ENCODE data around the gene DLG2. TPM values are rescaled to one million over a fixed set of nuclear protein-coding genes. Genes with fewer than 3 reads are reported as not detected.
"Not testable (repeated sequence)": the region's sequence is repeated elsewhere in the genome, so short reads cannot be mapped to it uniquely, and the experiment has no call there.

DLG2 gene
- polyA plus RNA-seq, 1 donor, result 9.6 TPM

DNA sequence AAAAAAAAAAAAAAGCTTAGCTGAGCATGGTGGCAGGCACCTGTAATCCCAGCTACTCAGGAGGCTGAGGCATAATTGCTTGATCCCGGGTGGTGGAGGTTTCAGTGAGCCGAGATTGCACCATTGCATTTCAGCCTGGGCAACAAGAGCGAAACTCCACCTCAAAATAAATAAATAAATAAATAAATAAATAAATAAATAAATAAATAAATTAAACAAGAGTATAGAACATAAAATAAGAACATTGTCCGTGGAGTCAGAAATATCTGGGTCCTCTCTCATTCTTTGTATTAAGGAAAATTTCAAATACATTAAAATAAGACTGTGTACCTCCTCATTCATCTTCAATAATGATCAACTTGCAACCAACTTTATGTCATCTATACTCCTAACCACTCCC is 843.0 kb downstream of the DLG2 start:
- DNase-seq (ENCODE audit: low read depth), result not testable (repeated sequence)

DNA sequence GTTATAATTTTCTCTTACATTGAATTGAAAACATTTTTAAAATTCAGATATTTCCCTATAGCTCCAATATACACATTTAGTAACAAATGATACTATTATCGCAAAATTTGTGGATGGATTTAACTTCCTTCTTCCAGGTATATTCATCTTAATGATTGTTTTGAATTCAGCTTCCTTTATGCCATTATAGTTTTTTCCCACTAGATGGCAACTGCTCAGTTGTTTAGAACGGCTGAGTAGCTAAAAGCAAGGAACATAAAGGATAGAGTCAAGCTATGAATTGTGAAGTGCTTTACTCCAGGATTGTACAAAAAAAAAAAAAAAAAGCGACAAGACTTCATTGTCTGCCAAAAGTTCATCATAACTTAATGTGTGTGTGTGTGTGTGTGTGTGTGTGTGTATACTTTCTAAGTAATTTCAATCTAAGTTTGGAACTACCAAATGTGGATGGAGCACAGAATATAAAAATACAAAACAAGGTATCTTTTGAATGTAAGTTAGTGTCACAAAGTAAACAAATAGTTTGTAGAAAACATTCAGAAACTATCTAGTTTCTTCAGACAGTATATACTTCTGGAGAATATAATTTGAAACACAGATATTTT is 846.4 kb downstream of the DLG2 start:
- peak; percentile 11 for DNase-seq (ENCODE audit: low read depth)

DNA sequence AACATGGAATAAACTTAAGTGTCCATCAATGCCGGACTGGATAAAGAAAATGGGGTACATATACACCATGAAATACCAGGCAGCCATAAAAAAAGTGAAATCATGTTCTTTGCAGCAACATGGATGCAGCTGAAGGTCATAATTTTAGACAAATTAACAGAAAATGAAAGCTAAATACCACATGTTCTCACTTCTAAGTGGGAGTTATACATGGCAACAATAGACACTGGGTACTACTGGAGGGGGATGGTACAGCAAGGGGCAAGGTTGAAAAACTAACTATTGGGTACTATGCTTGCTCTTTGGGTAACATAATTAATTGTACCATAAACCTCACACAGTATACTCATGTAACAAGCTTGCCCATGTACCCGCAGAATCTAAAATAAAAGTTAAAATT is 851.6 kb downstream of the DLG2 start:
- DNase-seq (ENCODE audit: low read depth), result no peak

DNA sequence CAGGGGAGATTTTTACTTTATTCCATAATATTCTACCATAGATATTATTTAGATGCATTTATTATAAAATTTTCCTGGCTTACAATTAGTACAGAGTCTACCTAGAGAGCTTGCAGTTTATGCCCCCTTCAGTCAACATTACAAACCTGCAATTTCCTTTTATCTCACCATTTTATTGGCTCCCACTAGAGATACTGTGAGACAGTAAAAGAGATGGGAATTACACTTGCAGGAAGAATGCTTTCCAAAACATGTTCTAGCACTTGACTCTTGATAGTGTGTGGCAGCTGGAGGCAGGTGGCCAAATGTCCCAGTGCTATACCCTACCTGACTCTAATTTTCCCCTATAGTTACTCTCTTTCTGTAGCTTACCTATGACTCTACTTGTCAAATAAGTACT is 863.2 kb downstream of the DLG2 start:
- DNase-seq (ENCODE audit: low read depth), result no peak

DNA sequence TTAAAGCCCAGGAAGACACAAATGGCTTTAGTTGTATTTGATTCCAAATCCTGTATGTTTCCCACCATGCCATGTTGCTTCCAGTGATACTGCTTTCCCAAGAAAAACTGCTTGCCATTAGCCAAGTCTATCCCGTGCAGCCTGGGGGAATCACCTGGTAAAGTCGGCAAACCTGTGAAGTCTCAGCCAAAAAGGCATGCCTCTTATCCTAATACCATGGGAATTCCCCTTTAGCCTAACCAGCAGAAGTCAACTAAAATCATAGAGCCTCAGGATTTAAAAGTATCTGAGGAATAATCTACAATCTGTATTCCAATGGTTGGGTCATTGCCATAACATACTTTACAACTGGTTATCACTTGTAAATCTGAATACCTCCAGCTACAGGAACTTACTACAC is 869.4 kb downstream of the DLG2 start:
- no peak for DNase-seq (ENCODE audit: low read depth)

DNA sequence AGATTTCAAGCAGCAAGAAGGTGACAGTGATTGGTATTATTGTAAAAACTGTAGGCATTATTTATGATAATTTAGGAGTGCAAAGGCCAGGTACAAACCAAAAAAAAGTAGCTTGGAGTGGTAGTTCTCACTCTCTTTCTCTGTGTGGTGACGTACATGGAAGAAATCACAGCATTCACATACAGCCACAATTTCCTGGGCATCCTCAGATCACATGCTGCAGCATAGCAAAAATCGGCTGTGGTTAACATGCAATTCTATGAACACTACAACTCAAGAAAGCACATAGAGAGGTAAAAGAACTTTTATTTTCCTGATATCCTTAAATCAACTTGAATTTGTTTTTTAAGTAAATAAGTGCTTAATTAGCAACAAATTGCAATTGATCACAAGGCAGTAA is 875.8 kb downstream of the DLG2 start:
- DNase-seq (ENCODE audit: low read depth), result no peak

DNA sequence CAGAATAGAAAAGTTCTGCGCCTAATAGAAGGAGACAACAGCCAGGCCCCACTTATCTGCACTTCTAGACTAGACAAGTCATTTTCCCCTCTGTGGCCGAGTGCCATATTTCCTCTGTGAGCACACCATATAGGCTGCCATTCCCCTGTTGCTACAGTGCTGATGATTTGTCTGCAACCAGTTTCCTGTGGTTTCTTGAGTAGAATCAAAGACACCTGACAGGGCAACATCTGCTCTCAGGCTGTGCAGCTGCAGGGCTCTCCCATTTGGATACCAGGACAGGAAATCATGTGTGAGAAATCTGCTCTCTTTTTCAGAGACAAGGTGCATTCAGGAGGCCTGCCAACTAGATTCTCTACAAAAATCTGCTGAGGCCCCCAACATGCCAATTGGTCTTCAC is 879.3 kb downstream of the DLG2 start:
- DNase-seq (ENCODE audit: low read depth), result no peak

DNA sequence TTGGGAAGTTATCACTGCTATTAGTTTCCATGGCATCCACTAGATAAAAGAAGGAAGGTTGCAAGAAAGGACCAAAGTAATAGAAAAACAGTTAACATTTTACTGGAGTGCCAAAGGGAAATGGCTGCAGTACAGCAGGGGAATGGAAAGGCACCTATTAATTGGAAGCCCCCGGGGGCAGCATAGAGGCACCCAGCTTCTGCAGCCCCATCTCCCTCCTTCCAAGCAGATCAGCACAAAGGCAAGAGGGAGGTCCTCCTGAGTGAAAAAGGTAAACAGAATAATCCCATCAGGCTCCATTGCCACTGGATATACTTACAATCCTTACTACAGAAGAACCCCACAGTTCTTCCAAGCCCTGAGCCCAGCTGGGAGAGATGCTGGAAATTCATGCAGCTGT is 887.1 kb downstream of the DLG2 start:
- DNase-seq (ENCODE audit: low read depth), result no peak

DNA sequence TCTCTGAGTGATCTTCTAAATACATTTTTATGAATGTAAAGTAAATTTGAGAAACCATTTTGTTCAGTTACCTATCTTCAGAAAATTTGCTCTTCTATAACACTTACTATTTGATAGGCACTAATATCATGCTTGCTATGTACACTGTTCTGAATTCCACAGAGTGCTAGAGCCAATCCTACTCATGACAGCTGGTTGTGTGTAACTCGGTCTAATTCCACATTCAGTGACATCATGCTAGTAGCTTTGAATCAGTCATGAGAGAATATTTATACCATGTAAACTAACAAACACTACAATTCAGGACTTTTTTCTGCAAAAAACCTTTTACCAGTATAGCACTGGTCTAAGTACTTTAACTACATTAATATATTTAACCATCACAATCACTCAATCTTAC is 902.9 kb downstream of the DLG2 start:
- no peak for DNase-seq (ENCODE audit: low read depth)

DNA sequence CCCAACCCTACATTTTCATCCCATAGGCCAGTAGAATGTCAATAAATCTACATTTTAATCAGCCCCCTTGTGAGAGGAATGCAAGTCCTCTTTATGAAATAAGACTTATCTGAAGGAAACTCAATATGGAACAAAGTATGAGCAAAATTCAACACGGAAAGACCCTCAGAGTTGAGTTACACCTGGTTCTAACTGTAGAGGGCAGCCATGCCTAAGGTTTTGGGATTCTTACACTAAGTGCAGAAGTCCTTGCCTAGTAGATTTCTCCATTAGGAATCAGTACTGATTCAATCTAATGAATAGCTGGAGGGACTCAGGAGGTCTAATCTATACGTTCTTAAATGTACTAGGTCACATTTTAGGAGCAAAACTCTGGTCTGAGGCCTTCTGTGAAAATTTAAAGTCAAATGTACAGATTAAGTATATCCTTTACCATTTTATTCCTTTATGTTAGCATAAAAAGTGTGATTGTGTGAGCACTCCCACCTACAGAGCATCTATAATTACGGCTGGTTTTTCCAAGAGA is 904.5 kb downstream of the DLG2 start:
- DNase-seq (ENCODE audit: low read depth), result no peak

DNA sequence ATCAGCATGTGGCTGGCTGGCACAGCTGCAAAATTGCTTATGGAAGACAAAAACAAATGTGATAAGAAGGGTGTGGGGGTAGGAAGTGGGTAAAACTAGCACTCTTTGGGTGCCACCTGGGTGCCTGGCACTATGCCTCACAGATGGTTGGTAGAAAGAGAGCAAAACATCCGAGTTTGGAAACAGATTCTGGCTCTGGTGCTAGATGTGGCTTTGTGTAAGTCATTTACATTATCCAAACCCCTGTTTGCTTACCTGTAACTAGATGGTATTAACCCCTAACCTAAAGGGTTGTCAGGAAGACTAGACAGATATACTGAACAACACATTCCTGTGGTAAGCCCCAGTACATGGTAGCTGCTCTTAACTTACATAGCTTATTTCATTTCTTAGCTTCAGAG is 905.6 kb downstream of the DLG2 start:
- no peak for DNase-seq (ENCODE audit: low read depth)

DNA sequence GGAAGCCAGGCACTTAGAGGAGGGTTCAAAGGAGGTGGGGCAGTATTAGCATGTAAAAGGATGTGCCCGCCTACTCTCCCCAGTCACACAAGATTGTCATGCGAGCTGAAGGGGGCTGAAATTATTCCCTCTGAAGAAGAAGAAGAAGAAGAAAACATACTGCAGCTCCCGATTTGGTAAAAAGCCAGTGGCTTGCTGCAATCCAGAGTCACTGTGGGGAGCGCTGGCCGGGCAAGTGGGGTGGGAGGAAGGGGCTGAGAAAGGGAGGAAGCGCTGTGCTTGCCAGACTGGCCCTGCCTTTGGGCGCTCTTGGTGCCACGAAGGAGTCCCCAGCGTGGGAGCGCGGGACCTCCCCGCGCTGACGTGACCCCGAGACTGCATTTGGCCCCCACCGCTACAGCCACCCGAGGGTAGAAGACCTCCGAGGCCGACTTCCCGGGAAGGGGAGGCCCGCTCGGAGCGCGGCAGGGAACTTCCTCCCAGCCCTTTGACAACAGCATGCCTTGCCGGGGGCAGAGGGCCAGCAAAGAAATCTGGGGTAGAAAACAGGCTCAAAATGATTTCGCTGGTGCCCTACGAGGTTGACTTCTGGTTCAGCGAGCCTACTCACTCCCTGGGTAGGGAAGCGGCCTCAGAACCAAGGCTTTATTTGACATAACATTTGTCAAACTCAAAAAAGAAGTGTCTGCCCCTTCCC is 906.3 kb downstream of the DLG2 start:
- DNase-seq (ENCODE audit: low read depth), result no peak

DNA sequence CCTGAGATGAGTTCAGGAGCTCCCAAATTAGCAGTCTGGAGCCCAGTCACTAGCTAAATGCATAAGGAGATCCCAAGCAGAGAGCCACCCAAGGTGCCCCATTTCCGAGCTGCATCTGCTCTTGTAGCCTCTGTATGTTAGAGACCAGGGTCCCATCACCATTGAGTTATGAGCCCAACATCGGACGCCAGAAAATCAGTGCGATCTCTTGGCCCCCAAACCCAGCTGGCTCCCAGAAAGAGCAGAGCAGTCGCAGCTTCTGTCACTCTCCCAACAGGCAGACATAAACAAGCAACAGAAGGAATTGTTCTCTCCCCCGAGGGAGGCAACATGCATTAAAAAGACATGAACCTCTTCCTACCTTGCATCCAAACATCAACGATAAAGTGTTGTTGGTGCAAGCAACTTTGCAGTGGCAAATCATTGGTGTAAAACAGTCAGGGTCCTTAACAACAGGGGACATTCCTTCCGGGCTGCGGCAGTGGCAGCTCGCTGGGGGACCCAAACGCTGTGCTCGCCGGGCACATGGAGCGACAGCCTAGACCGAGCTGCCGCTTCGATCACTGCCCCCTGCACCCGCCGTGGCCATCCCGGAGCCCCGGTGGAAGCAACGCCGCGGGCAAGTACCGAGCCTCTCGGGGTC is 907.1 kb downstream of the DLG2 start:
- no peak for DNase-seq (ENCODE audit: low read depth)

DNA sequence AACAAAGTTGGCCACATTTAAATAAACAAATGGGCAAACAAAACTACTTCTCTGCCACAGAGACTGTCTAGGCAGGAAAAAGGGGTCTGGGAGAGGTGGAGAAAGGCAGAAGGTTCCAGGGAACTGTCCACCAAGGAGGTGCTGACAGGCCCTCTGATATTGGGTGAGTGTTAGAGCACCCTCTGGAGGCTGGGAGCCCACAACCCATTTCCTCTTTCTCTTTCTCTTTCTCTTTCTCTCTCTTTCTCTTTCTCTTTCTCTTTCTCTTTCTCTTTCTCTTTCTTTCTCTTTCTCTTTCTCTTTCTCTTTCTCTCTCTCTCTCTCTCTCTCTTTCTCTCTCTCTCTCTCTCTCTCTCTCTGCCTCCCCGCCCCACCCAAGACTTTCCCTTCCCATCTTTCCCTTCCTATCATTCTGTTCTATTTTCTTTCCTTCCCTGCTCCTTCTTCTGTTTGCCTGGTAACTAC is 912.8 kb downstream of the DLG2 start:
- DNase-seq (ENCODE audit: low read depth), result no peak

DNA sequence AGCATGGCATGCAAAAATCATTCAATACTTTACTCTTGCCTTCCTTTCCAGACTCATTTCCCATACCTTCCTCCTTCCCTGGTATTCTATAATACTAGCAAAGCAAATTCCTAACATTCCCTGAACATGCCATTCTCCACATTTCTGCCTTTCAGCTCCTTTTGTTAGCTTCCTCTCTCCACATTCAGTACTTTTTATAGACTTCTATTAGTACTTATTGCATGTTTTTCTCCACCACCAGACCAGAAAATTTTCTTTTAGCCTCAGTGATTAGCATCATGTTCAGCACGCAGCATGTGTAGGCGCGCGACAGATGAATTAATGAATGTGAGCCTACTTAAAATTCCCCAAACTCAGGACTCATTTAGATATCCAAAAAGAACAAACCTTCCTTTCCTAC is 935.3 kb downstream of the DLG2 start:
- no peak for DNase-seq (ENCODE audit: low read depth)

DNA sequence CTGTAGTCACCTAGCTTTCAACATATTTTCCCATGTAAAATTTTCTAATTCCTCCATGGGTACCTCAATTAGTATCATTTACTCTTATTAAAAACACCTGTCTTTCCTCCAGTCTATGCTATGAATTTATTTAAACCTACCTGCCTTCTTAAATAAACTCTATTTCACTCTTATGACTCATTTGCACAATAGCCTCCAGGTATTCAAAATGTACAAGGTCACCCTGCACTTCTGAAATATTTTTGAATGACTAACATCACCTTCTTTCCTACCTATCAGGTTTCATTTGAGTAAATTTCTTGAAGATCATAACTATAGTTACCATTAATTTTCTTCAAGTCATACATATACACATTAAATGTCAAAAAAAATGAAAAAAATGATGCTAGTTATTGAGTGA is 939.7 kb downstream of the DLG2 start:
- no peak for DNase-seq (ENCODE audit: low read depth)

DNA sequence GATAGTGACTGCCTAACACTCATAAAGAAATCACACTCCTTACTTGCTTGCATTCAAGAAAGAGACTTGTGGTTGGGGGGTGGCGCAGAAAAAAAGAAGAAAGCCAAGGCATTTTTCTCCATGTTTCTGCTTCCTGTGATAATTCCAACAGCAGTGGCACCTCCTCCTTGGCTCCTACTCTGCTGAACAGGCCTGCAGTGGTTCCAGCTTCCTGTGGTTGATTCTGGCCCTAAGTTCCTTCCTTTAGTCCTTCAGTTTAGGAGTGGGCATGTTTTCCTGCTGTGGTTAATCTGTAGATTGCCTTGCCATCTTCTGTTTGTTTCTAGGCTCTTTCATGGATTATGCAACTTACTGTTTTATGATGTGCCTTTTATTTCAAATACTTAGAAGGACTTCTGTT is 940.4 kb downstream of the DLG2 start:
- no peak for DNase-seq (ENCODE audit: low read depth)

DNA sequence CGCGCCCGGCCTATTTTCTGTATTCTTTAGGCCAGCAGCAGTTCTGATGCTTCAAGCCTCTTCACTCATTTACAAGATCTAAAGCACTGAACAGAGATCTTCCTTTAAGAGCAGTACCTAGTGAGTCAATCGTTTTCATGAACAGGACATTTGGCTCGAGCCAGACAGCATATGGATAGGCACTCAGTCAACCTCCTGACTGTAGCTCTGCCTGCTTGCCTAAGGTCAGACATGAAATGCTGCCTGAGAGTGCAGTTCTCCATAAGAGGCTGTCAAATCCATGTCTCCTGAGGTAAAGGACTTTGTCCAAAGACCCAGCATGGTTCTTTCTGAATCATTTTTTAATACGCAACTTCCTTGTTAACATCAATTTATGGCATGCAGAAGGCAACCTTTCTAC is 941.2 kb downstream of the DLG2 start:
- no peak for DNase-seq (ENCODE audit: low read depth)

DNA sequence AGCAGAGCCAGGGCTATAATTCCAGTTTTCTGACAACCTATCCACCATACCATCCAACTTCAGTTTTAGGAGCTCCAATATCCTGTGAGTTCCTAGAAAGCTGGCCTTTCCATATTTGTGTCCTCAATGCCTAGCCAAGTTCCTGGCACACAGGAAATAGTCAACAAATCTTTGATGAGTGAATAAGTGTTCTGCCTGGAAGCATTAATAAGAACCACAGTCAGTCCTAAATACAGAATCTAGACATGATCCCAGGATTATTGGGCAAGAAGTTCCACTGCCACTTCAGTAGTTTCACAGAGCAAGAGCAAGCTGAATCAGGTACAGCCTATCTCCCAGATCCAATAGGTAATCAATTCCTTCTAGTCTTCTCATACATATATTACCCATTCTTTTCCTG is 942.0 kb downstream of the DLG2 start:
- DNase-seq (ENCODE audit: low read depth), result no peak

DNA sequence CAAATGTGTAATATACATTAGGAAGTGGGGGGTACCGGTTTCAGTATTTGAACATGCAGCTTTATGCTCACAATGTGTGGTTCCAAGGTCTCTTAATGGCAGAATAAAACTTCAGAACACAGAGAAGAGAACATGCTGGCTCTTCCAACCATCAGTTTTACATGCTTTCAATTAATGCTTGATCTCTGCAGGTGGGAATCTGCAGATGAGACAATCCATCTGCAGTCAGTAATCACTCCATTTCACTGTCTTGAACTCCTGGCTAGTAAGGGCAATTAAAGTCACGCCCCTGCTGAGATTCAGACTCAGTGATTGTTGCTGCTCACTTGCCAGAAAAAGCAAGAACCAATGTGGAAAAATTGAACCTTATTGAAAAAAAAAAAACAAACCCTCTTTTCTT is 945.7 kb downstream of the DLG2 start:
- DNase-seq (ENCODE audit: low read depth), result no peak

DNA sequence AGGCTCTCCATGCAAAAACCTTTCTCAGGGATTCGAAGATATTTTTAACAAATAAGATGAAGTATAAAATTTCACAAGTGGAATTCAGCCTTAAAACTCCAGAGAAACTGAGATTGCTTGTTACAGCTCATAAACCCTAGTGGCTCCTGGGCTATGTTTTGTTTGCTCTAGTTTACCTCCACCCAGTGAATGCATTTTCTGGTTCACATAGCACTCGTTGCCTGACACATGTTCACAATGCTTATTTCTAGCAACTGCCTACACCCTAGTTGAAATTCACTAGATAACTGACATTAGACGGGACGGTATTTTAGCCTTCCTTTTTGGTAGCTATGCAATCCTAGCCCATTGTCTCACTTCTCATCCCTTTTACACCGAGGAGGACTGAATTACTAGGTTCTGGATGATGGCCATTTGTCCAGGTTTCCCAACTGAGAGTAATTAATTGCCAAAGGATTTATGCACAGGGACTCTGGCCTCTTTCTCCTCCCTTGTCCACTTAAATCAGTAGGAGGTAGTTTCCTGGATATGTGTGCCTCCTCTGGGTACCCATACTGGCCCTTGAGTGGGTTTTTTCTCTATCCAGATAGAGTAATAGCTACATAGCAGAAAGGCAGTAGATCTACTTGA is 951.6 kb downstream of the DLG2 start:
- DNase-seq (ENCODE audit: low read depth), result no peak

DNA sequence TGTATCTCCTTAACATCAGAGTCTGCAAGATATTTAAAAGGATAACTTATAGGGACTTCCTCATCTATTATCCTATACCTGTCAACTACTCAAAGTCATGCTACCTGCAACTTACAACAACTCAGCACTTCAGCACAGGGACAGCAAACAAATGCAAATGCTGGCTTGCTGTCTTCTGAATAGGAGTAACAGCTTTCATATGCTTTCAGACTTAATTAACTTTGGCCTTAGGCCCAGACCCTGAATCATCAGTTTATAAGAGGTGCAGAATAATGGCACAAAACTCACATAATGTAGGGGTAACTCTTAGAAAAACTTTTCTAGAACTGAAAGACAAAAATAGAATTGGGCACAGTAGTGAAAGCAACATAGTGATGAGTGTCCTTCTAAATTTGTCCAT is 953.4 kb downstream of the DLG2 start:
- no peak for DNase-seq (ENCODE audit: low read depth)
